Activated CD4-positive, alpha-beta memory T cell treated with anti-CD3 and anti-CD28 coated beads for 36 hours (primary cell): ENCODE results near the gene ZNF407. TPM values are rescaled to one million over a fixed set of nuclear protein-coding genes. Genes with fewer than 3 reads are reported as not detected.
A peak's percentile ranks its signal among the peaks of the same experiment; 100 is the strongest.

Experiments used
- CTCF ChIA-PET: fragments of 350-600 bp; sonication (Branson Sonifier 250); formaldehyde crosslinking; loops from one replicate; lab custom pipeline; 2021; ENCODE audit warnings: antibody characterized with exemption, inconsistent platforms; lab: Charles Lee
- POLR2A ChIA-PET: fragments of 350-600 bp; sonication (Branson Sonifier 250); formaldehyde crosslinking; loops from one replicate; lab custom pipeline; 2021; ENCODE audit warnings: antibody characterized with exemption; lab: Charles Lee
- DNase-seq: peaks from one replicate; pipeline ENCODE4 v3.0.0-alpha.2; 2020
- H3K27ac Mint-ChIP-seq: one replicate; pipeline ENCODE4 v1.8.0; 2021; ENCODE audit warnings: mixed read lengths
- H3K27me3 Mint-ChIP-seq: one replicate; pipeline ENCODE4 v1.8.0; 2021; ENCODE audit warnings: mixed read lengths
- H3K36me3 Mint-ChIP-seq: one replicate; pipeline ENCODE4 v1.8.0; 2021; ENCODE audit warnings: mixed read lengths
- H3K4me1 Mint-ChIP-seq: one replicate; pipeline ENCODE4 v1.8.0; 2021; ENCODE audit warnings: low read depth, mixed read lengths
- H3K4me3 Mint-ChIP-seq: one replicate; pipeline ENCODE4 v1.8.0; 2021; ENCODE audit warnings: mild to moderate bottlenecking, mixed read lengths
- H3K9me3 Mint-ChIP-seq: one replicate; pipeline ENCODE4 v1.8.0; 2021; ENCODE audit warnings: mixed read lengths
- intact Hi-C: fragments of 100-400 bp; cut with micrococcal nuclease; formaldehyde crosslinking; loops from one replicate; pipeline ENCODE4 v1.15.1; 2023
- total RNA-seq, 2 experiments: library from RNA; stranded (reverse); gene quantifications; one replicate each; pipeline ENCODE4 v1.2.3, GENCODE V29; 2021

Gene ZNF407
- total RNA-seq, 2 experiments from 2014 or later = 10.0 to 10.5 TPM

- Mint-ChIP-seq H3K27me3 (no peaks in the 10 kb centered on the region), H3K9me3 (no peaks in the 10 kb centered on the region), H3K36me3 (peaks cover 5% of the 10 kb centered on the region), H3K27ac (no peak overlapping the region), H3K4me3 (no peak overlapping the region), H3K4me1 (no peaks in the 10 kb centered on the region)
- no peak for DNase-seq
- intact Hi-C loops = no loop called here
- POLR2A ChIA-PET = no interaction called here
- CTCF ChIA-PET = no interaction called here
Measured at GRCh38 chr18:74982946-74983635, 385.4 kb downstream of the ZNF407 start.

DNA sequence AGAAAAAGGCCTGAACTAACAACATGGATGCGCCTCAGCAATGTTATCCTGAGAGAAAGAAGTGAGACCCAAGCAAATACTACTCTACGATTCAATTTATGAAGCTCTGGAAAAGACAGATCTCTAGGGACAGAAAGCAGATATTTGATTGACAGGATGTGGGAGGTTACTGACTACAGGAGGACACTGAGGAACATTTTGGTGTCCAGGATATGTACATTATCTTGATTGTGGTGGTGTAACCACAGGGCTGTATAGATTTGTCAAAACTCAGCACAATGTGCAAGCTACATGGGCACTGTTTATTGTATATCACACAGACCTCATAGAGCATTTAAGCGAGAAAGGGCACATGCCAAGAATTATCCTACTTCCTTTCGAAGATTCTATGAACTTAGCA, 391.5 kb downstream of the ZNF407 start:
- DNase-seq = no peak
- no peak overlapping the region for H3K27ac Mint-ChIP-seq
- H3K36me3 Mint-ChIP-seq = no peaks in the 10 kb centered on the region
- no peak overlapping the region for H3K4me3 Mint-ChIP-seq
- CTCF ChIA-PET = no interaction called here
- POLR2A ChIA-PET = no interaction called here
- intact Hi-C loops = no loop called here
- no peaks in the 10 kb centered on the region for H3K27me3 Mint-ChIP-seq
- H3K9me3 Mint-ChIP-seq = no peaks in the 10 kb centered on the region
- H3K4me1 Mint-ChIP-seq = peaks cover 37% of the 10 kb centered on the region

GRCh38 chr18:74990563-74991081, 393.0 kb downstream of the ZNF407 start:
- intact Hi-C loops = loop anchor here (10.0 kb wide), 2 partner anchors 254 to 846 kb away; partner anchors contain the start of genes FBXO15 and TIMM21
- no peak for DNase-seq
- no peaks in the 10 kb centered on the region for H3K36me3 Mint-ChIP-seq
- H3K9me3 Mint-ChIP-seq = no peaks in the 10 kb centered on the region
- peak overlapping the region; percentile 17 for H3K4me3 Mint-ChIP-seq
- no peaks in the 10 kb centered on the region for H3K27me3 Mint-ChIP-seq
- ChIA-PET CTCF (interaction anchor here (0.6 kb wide), 1 partner anchor 38 kb away, joined by 3 read pairs; no protein-coding TSS in a partner anchor), POLR2A (no interaction called here)
- peak overlapping the region; percentile 35 for H3K27ac Mint-ChIP-seq
- H3K4me1 Mint-ChIP-seq = peaks cover 51% of the 10 kb centered on the region

- Mint-ChIP-seq H3K36me3 (peaks cover 2% of the 10 kb centered on the region), H3K27ac (peak overlapping the region; percentile 89), H3K9me3 (no peaks in the 10 kb centered on the region), H3K27me3 (no peaks in the 10 kb centered on the region), H3K4me3 (peak overlapping the region; percentile 64), H3K4me1 (peaks cover 46% of the 10 kb centered on the region)
- CTCF ChIA-PET = no interaction called here
- DNase-seq = peak; percentile 46
- intact Hi-C loops = loop anchor here (1.0 to 10.0 kb wide), 8 partner anchors 42 to 850 kb away; partner anchors contain the start of genes FBXO15, PTGR3 and TIMM21
- POLR2A ChIA-PET = no interaction called here
Measured at GRCh38 chr18:74994502-74995418, 397.1 kb downstream of the ZNF407 start.

DNA sequence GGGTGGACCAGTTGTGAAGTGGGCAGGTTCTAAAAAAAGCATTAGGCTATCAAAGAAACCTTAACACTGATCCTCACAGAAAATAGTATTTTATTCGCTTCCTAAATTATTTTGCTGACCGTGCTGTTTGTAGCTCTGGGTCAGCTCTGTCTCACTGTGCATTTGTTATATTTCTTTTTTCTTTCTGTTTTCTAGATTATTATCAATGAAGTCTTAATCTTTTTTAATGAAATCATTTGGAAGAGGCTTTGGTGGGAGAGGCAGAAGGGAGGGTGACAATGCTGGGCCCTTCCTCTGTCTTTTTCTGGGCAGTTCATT, 397.7 kb downstream of the ZNF407 start:
- H3K36me3 Mint-ChIP-seq = peaks cover 3% of the 10 kb centered on the region
- intact Hi-C loops = loop anchor here (1.0 to 10.0 kb wide), 8 partner anchors 41 to 851 kb away; partner anchors contain the start of genes FBXO15, PTGR3 and TIMM21
- H3K9me3 Mint-ChIP-seq = no peaks in the 10 kb centered on the region
- no peak for DNase-seq
- H3K27ac Mint-ChIP-seq = peak overlapping the region; percentile 89
- CTCF ChIA-PET = no interaction called here
- POLR2A ChIA-PET = interaction anchor here (0.9 kb wide), 1 partner anchor 215 kb away, joined by 4 read pairs; the partner anchor contains the start of gene TSHZ1
- H3K4me3 Mint-ChIP-seq = peak overlapping the region; percentile 64
- H3K4me1 Mint-ChIP-seq = peaks cover 40% of the 10 kb centered on the region
- no peaks in the 10 kb centered on the region for H3K27me3 Mint-ChIP-seq

DNA sequence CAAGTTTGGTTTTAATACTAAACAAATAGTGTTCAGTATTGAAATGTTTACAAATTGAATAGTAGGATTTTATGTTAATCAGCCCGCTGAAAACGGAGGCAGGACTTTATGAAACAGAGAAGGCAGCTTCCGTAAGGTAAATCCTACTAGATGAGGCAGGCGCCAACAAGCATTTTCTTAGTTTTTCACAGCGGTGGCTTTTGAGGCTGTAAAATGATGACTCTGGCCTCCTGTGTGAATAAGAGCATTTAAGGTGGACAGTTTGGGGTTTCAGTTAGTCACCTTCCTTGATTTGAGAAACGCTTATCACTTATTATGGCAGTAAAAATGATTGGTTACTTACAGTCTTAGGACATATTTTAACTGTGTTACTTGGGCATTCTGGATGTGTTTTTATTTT, 398.4 kb downstream of the ZNF407 start:
- POLR2A ChIA-PET = interaction anchor here (0.9 kb wide), 1 partner anchor 214 kb away, joined by 4 read pairs; the partner anchor contains the start of gene TSHZ1
- Mint-ChIP-seq H3K4me3 (no peak overlapping the region), H3K27ac (no peak overlapping the region), H3K36me3 (peaks cover 3% of the 10 kb centered on the region), H3K9me3 (no peaks in the 10 kb centered on the region), H3K4me1 (peaks cover 33% of the 10 kb centered on the region), H3K27me3 (no peaks in the 10 kb centered on the region)
- CTCF ChIA-PET = no interaction called here
- no peak for DNase-seq
- intact Hi-C loops = loop anchor here (10.0 kb wide), 2 partner anchors 249 to 851 kb away; partner anchors contain the start of genes FBXO15 and TIMM21

DNA sequence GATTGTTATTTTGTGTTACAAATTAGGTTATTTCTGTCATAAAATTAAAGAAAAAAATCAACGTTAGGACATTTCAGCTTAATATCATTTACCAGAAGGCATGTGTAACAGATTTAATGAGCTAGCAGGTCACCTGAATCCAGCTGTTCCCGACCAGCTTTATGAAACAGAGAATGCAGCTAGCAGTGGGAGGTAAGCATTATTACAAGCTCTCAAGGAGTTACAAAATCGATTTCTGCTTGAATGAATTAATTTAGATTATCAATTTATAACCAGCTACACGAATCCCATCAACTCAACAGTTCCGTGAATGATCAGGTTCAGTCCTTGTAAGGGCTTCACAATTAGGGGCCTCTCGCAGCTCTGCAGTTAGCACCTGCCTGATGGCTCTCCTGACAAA, 399.3 kb downstream of the ZNF407 start:
- no peaks in the 10 kb centered on the region for H3K27me3 Mint-ChIP-seq
- DNase-seq = no peak
- ChIA-PET POLR2A (no interaction called here), CTCF (no interaction called here)
- H3K27ac Mint-ChIP-seq = no peak overlapping the region
- peaks cover 3% of the 10 kb centered on the region for H3K36me3 Mint-ChIP-seq
- intact Hi-C loops = loop anchor here (10.0 kb wide), 2 partner anchors 248 to 852 kb away; partner anchors contain the start of genes FBXO15 and TIMM21
- H3K4me1 Mint-ChIP-seq = peaks cover 27% of the 10 kb centered on the region
- H3K4me3 Mint-ChIP-seq = no peak overlapping the region
- H3K9me3 Mint-ChIP-seq = no peaks in the 10 kb centered on the region

GRCh38 chr18:75000920-75001319, 403.2 kb downstream of the ZNF407 start:
- ChIA-PET POLR2A (no interaction called here), CTCF (no interaction called here)
- Mint-ChIP-seq H3K27ac (no peak overlapping the region), H3K4me3 (no peak overlapping the region), H3K9me3 (no peaks in the 10 kb centered on the region), H3K27me3 (no peaks in the 10 kb centered on the region), H3K36me3 (peaks cover 5% of the 10 kb centered on the region), H3K4me1 (no peaks in the 10 kb centered on the region)
- no peak for DNase-seq
- intact Hi-C loops = no loop called here

DNA sequence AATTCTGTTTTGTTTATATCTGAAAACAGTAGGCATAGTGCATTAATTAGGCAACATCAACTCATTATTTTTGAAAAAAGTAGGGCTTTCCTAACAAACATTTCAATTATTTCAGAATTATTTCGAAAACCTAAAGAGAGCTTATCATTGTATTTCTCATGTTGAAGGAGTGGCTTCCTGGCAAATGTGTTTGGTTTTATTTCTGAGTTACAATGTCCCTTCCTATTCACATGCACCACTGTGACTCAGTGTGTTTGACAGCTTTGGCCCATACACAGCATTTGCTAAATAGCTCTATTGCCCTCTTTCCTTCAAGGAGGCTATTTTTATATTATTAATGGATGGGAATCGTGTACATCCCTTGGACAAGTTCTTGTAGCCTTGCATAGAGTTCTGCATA, 405.4 kb downstream of the ZNF407 start:
- CTCF ChIA-PET = no interaction called here
- POLR2A ChIA-PET = no interaction called here
- no peak for DNase-seq
- H3K9me3 Mint-ChIP-seq = no peaks in the 10 kb centered on the region
- H3K4me1 Mint-ChIP-seq = no peaks in the 10 kb centered on the region
- no peak overlapping the region for H3K27ac Mint-ChIP-seq
- H3K36me3 Mint-ChIP-seq = peaks cover 5% of the 10 kb centered on the region
- intact Hi-C loops = no loop called here
- H3K27me3 Mint-ChIP-seq = no peaks in the 10 kb centered on the region
- H3K4me3 Mint-ChIP-seq = no peak overlapping the region

DNA sequence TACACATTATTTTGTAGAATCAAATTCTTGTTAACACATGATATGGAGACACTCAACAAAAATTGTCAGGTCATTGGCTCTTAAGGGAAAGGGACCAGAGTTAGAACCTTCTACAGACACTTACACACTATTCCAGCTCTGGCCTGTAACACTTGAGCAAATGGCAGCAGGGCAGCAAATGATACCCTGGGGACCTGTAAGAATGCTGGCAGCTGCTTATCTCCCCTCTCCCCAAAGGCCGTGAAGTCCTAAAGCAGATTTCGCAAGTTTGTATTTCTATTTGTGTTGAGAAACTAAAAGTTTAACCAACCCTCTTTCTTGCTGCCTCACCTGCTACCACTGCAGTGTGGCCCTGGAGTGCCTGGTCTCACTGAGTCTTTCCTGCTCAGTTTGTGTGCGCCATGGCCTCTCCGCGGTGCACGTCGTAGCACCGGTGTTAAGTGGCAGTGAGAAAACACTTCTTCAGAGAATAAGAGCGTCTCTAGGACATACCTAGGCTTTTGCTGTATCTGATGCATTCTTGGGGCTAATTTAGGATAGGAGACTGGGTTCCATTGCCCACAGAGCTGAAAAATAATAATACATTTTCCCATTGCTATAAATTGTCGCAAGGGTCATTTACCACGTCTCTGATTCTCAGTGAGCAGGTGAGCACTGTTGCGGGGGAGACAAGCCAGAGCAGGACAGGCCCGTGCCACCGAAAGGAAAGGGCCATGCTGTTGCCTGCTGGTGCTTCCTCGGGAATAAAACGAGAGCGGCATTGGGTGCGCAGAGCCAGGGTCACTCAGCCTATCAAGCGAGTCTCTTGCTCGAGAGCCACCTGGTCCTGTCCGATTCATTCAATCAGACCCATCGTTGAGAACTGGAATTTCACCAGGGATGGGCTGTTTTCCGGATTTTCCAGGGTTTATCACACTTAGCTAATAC, 406.4 kb downstream of the ZNF407 start:
- H3K9me3 Mint-ChIP-seq = no peaks in the 10 kb centered on the region
- H3K27ac Mint-ChIP-seq = no peak overlapping the region
- no peak overlapping the region for H3K4me3 Mint-ChIP-seq
- ChIA-PET POLR2A (no interaction called here), CTCF (no interaction called here)
- peaks cover 5% of the 10 kb centered on the region for H3K36me3 Mint-ChIP-seq
- H3K4me1 Mint-ChIP-seq = no peaks in the 10 kb centered on the region
- DNase-seq = no peak
- no peaks in the 10 kb centered on the region for H3K27me3 Mint-ChIP-seq
- intact Hi-C loops = no loop called here

GRCh38 chr18:75005626-75006025, 408.0 kb downstream of the ZNF407 start:
- no peaks in the 10 kb centered on the region for H3K9me3 Mint-ChIP-seq
- ChIA-PET CTCF (no interaction called here), POLR2A (no interaction called here)
- DNase-seq = no peak
- no peak overlapping the region for H3K27ac Mint-ChIP-seq
- intact Hi-C loops = no loop called here
- H3K27me3 Mint-ChIP-seq = no peaks in the 10 kb centered on the region
- no peak overlapping the region for H3K4me3 Mint-ChIP-seq
- H3K4me1 Mint-ChIP-seq = no peaks in the 10 kb centered on the region
- peaks cover 3% of the 10 kb centered on the region for H3K36me3 Mint-ChIP-seq
